PC-9 (cell line): Measurements from ENCODE around the gene SAMD15. TPM values are rescaled to one million over a fixed set of nuclear protein-coding genes. Genes with fewer than 3 reads are reported as not detected.

Source experiments
- BruUV-seq: library from RNA; stranded (reverse); fragments of 400-500 nt; replicated peaks from 2 replicates; lab custom pipeline; 2021; lab: Mats Ljungman, UMichigan
- CTCF ChIA-PET: fragments of 300-600 bp; sonication (Branson Sonifier 250); formaldehyde crosslinking; loops from one replicate; lab custom pipeline; 2022; ENCODE audit warnings: antibody characterized with exemption; lab: Charles Lee
- POLR2A ChIA-PET: fragments of 300-600 bp; sonication (Branson Sonifier 250); formaldehyde crosslinking; loops from one replicate; lab custom pipeline; 2022; ENCODE audit warnings: antibody characterized with exemption; ENCODE audit not compliant: unreplicated experiment; lab: Charles Lee
- DNase-seq, 2 experiments: peaks; one replicate each; pipeline versions ENCODE4 v3.0.0 to v3.0.0-alpha.2; 2015 to 2022; ENCODE audit warnings: mixed read lengths in 1 of 2
- H2AFZ ChIP-seq: fragments of 200-600 bp; sonication (generic); 2 replicates; pipeline ENCODE4 v1.8.1; 2017; ENCODE audit warnings: antibody characterized with exemption
- H3F3A ChIP-seq: fragments of 200-600 bp; sonication (generic); 2 replicates; pipeline ENCODE4 v1.8.1; 2017; ENCODE audit warnings: antibody characterized with exemption, mild to moderate bottlenecking, low read depth; ENCODE audit not compliant: insufficient read depth
- H3K27ac ChIP-seq: fragments of 200-600 bp; sonication (generic); 2 replicates; pipeline ENCODE4 v1.6.1; 2016; ENCODE audit warnings: mixed run types
- H3K27me3 ChIP-seq: fragments of 200-600 bp; sonication (generic); 2 replicates; pipeline ENCODE4 v1.6.1; 2016; ENCODE audit warnings: low read depth, mixed run types; ENCODE audit not compliant: insufficient read depth
- H3K36me3 ChIP-seq: fragments of 200-600 bp; sonication (generic); 2 replicates; pipeline ENCODE4 v1.6.1; 2016; ENCODE audit warnings: low read depth, mixed run types
- H3K4me1 ChIP-seq: fragments of 200-600 bp; sonication (generic); replicated peaks from 2 replicates; pipeline ENCODE4 v1.6.1; 2016; ENCODE audit warnings: mixed run types; ENCODE audit not compliant: insufficient read depth
- H3K4me2 ChIP-seq: fragments of 200-600 bp; sonication (generic); 2 replicates; pipeline ENCODE4 v1.6.1; 2017; ENCODE audit warnings: mixed run types
- H3K4me3 ChIP-seq: fragments of 200-600 bp; sonication (generic); 2 replicates; pipeline ENCODE4 v1.6.1; 2016; ENCODE audit warnings: mixed run types
- H3K79me2 ChIP-seq: fragments of 200-600 bp; sonication (generic); 2 replicates; pipeline ENCODE4 v1.6.1; 2017; ENCODE audit warnings: low read depth, mixed run types
- H3K9me2 ChIP-seq: fragments of 200-600 bp; sonication (generic); 2 replicates; pipeline ENCODE4 v1.8.1; 2017; ENCODE audit warnings: mild to moderate bottlenecking; ENCODE audit not compliant: insufficient read depth
- H3K9me3 ChIP-seq: fragments of 200-600 bp; sonication (generic); 2 replicates; pipeline ENCODE4 v1.8.1; 2016; ENCODE audit warnings: low read depth; ENCODE audit not compliant: insufficient read depth
- H4K20me1 ChIP-seq: fragments of 200-600 bp; sonication (generic); 2 replicates; pipeline ENCODE4 v1.8.1; 2017; ENCODE audit not compliant: insufficient read depth
- CTCF ChIP-seq: fragments of 200-600 bp; sonication (generic); conservative IDR thresholded peaks from 2 replicates; pipeline ENCODE4 v1.6.1; 2017; ENCODE audit warnings: mixed run types, antibody characterized with exemption, mild to moderate bottlenecking, moderate library complexity
- EZH2 ChIP-seq: fragments of 200-600 bp; sonication (generic); IDR thresholded peaks from 2 replicates; pipeline ENCODE4 v1.8.0; 2017; ENCODE audit warnings: antibody characterized with exemption, low read depth
- intact Hi-C: fragments of 100-400 bp; cut with micrococcal nuclease; formaldehyde crosslinking; loops from one replicate; pipeline ENCODE4 v1.10.0; 2022; ENCODE audit not compliant: unreplicated experiment
- total RNA-seq: library from RNA; stranded (reverse); gene quantifications from 2 replicates; pipeline ENCODE4 v1.2.3, GENCODE V29; 2021

SAMD15 gene
- total RNA-seq, 1 experiment from 2014 or later = 7.8 TPM

DNA sequence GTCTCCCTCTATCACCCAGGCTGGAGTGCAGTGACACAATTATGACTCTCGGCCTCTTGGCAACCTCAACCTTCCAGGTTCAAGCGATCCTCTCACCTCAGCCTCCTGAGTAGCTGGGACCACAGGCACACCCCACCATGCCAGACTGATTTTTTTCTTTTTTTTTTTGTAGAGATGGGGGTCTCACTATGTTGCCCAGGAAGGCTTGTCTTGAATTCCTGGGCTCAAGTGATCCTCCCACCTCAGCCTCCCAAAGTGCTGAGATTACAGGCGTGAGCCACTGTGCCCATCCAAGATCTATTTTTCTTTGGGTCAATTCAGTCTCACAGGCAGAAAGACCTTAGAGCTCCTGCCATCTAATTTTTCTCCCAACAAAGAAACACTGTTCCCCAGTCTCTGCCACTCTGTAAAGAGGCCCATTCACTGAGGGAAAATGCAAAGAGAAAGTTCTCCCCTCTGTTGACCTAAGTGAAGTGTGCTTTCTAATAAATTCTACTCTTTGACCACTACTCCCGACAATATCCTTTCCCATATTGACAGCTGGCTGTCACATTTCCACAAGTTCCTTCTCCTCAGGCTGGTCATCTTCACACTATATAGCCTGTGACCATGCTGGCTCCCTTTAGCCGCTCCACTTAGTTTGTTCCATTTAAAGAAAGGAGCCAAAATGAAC is 23.6 kb upstream of the SAMD15 start:
- no peaks in the 10 kb centered on the region for H3F3A ChIP-seq
- no peaks in the 10 kb centered on the region for H3K27me3 ChIP-seq
- H3K27ac ChIP-seq = no peak overlapping the region
- no TSS peak for BruUV-seq
- no peak overlapping the region for H3K4me2 ChIP-seq
- no peaks in the 10 kb centered on the region for H3K79me2 ChIP-seq
- no peak overlapping the region for H2AFZ ChIP-seq
- no peaks in the 10 kb centered on the region for H3K9me2 ChIP-seq
- no peak for DNase-seq
- ChIA-PET CTCF (no interaction called here), POLR2A (no interaction called here)
- intact Hi-C loops = no loop called here
- H4K20me1 ChIP-seq = no peaks in the 10 kb centered on the region
- H3K36me3 ChIP-seq = no peaks in the 10 kb centered on the region
- H3K4me1 ChIP-seq = no peaks in the 10 kb centered on the region
- TF ChIP-seq CTCF (no peak), EZH2 (no peak)
- no peaks in the 10 kb centered on the region for H3K9me3 ChIP-seq
- no peak overlapping the region for H3K4me3 ChIP-seq

- BruUV-seq = no TSS peak
- intact Hi-C loops = no loop called here
- ChIA-PET CTCF (no interaction called here), POLR2A (no interaction called here)
- Histone ChIP-seq H3K9me3 (no peaks in the 10 kb centered on the region), H3K4me3 (no peak overlapping the region), H3K9me2 (no peaks in the 10 kb centered on the region), H3K4me1 (no peaks in the 10 kb centered on the region), H3F3A (no peaks in the 10 kb centered on the region), H3K27ac (no peak overlapping the region), H3K36me3 (no peaks in the 10 kb centered on the region), H3K4me2 (no peak overlapping the region), H4K20me1 (no peaks in the 10 kb centered on the region), H2AFZ (no peak overlapping the region), H3K27me3 (no peaks in the 10 kb centered on the region), H3K79me2 (no peaks in the 10 kb centered on the region)
- no peak for TF ChIP-seq EZH2
- DNase-seq = no peak
Observed at GRCh38 chr14:77355811-77356210, 21.4 kb upstream of the SAMD15 start.

GRCh38 chr14:77356899-77357298 is 20.3 kb upstream of the SAMD15 start:
- intact Hi-C loops = no loop called here

More at GRCh38 chr14:77356899-77357298, 20.3 kb upstream of the SAMD15 start:
- Histone ChIP-seq H3K4me2 (no peak overlapping the region), H3K9me3 (no peaks in the 10 kb centered on the region), H3K79me2 (no peaks in the 10 kb centered on the region), H3K9me2 (no peaks in the 10 kb centered on the region), H3K27me3 (no peaks in the 10 kb centered on the region), H2AFZ (no peak overlapping the region), H3K4me3 (no peak overlapping the region), H3K4me1 (no peaks in the 10 kb centered on the region), H4K20me1 (no peaks in the 10 kb centered on the region), H3F3A (no peaks in the 10 kb centered on the region), H3K27ac (no peak overlapping the region), H3K36me3 (no peaks in the 10 kb centered on the region)
- no TSS peak for BruUV-seq
- DNase-seq = no peak
- no peak for TF ChIP-seq EZH2
- no peak for TF ChIP-seq CTCF
- ChIA-PET POLR2A (interaction anchor here (0.6 kb wide), 1 partner anchor 35 kb away, joined by 6 read pairs; no protein-coding TSS in a partner anchor), CTCF (interaction anchor here (0.6 kb wide), 1 partner anchor 120 kb away, joined by 3 read pairs; no protein-coding TSS in a partner anchor)
